Parathyroid adenoma (tissue), 2 donors: ENCODE results near the gene GABRG3.

ENCODE experiments used
- H2AFZ ChIP-seq: fragments of 300-600 bp; sonication (generic); one replicate; pipeline ENCODE4 v1.7.0; 2017; ENCODE audit warnings: antibody characterized with exemption, mild to moderate bottlenecking
- H3K27ac ChIP-seq: fragments of 300-600 bp; sonication (generic); one replicate; pipeline ENCODE4 v1.7.0; 2017
- H3K27me3 ChIP-seq: fragments of 300-600 bp; sonication (generic); one replicate; pipeline ENCODE4 v1.7.0; 2017; ENCODE audit warnings: low read length; ENCODE audit not compliant: control insufficient read depth, insufficient read depth
- H3K36me3 ChIP-seq: fragments of 300-600 bp; sonication (generic); one replicate; pipeline ENCODE4 v1.7.0; 2017; ENCODE audit warnings: low read length; ENCODE audit not compliant: control insufficient read depth, insufficient read depth
- H3K4me1 ChIP-seq: fragments of 300-600 bp; sonication (generic); one replicate; pipeline ENCODE4 v1.7.0; 2017; ENCODE audit warnings: control low read depth
- H3K4me2 ChIP-seq: fragments of 300-600 bp; sonication (generic); one replicate; pipeline ENCODE4 v1.7.0; 2017; ENCODE audit warnings: low read length
- H3K4me3 ChIP-seq: fragments of 300-600 bp; sonication (generic); one replicate; pipeline ENCODE4 v1.7.0; 2017; ENCODE audit warnings: low read depth, low read length
- H3K79me2 ChIP-seq: fragments of 300-600 bp; sonication (generic); one replicate; pipeline ENCODE4 v1.7.0; 2017; ENCODE audit warnings: control low read depth
- H3K9ac ChIP-seq: fragments of 300-600 bp; sonication (generic); one replicate; pipeline ENCODE4 v1.7.0; 2017; ENCODE audit warnings: mild to moderate bottlenecking
- H3K9me3 ChIP-seq: fragments of 300-600 bp; sonication (generic); one replicate; pipeline ENCODE4 v1.7.0; 2017; ENCODE audit warnings: low read length; ENCODE audit not compliant: control insufficient read depth
- CTCF ChIP-seq: fragments of 300-600 bp; sonication (generic); IDR thresholded peaks from one replicate; pipeline ENCODE4 v1.7.0; 2017; ENCODE audit warnings: antibody characterized with exemption, mild to moderate bottlenecking
- donor health status: primary hyperparathyroidism.

The GABRG3 gene

GRCh38 chr15:27457766-27458165 lies 486.8 kb downstream of the GABRG3 start:
- Histone ChIP-seq H3K4me2 (no peak overlapping the region), H3K4me1 (no peaks in the 10 kb centered on the region), H3K27ac (no peak overlapping the region), H2AFZ (no peak overlapping the region), H3K4me3 (no peak overlapping the region), H3K9ac (no peak overlapping the region), H3K27me3 (no peaks in the 10 kb centered on the region), H3K79me2 (no peaks in the 10 kb centered on the region), H3K9me3 (no peaks in the 10 kb centered on the region), H3K36me3 (no peaks in the 10 kb centered on the region)
- TF ChIP-seq CTCF, result no peak

- H3K4me1 ChIP-seq, result no peaks in the 10 kb centered on the region
- H3K9ac ChIP-seq, result no peak overlapping the region
- no peak overlapping the region for H3K27ac ChIP-seq
- no peak overlapping the region for H3K4me3 ChIP-seq
- no peaks in the 10 kb centered on the region for H3K36me3 ChIP-seq
- no peaks in the 10 kb centered on the region for H3K27me3 ChIP-seq
- no peaks in the 10 kb centered on the region for H3K9me3 ChIP-seq
- no peak for TF ChIP-seq CTCF
- no peak overlapping the region for H3K4me2 ChIP-seq
- no peak overlapping the region for H2AFZ ChIP-seq
- H3K79me2 ChIP-seq, result no peaks in the 10 kb centered on the region
Observed at GRCh38 chr15:27458345-27459084, 487.5 kb downstream of the GABRG3 start.

- Histone ChIP-seq H3K4me2 (no peak overlapping the region), H3K27ac (no peak overlapping the region), H3K79me2 (no peaks in the 10 kb centered on the region), H2AFZ (no peak overlapping the region), H3K9ac (no peak overlapping the region), H3K27me3 (no peaks in the 10 kb centered on the region), H3K9me3 (no peaks in the 10 kb centered on the region), H3K36me3 (no peaks in the 10 kb centered on the region), H3K4me3 (no peak overlapping the region), H3K4me1 (no peaks in the 10 kb centered on the region)
- TF ChIP-seq CTCF, result no peak
Observed at GRCh38 chr15:27459836-27460235, 488.9 kb downstream of the GABRG3 start.

- H3K27me3 ChIP-seq, result no peaks in the 10 kb centered on the region
- no peak overlapping the region for H3K4me3 ChIP-seq
- no peaks in the 10 kb centered on the region for H3K36me3 ChIP-seq
- H3K9me3 ChIP-seq, result no peaks in the 10 kb centered on the region
- no peak overlapping the region for H3K9ac ChIP-seq
- H3K79me2 ChIP-seq, result no peaks in the 10 kb centered on the region
- H3K4me1 ChIP-seq, result no peaks in the 10 kb centered on the region
- H3K4me2 ChIP-seq, result no peak overlapping the region
- H2AFZ ChIP-seq, result no peak overlapping the region
- TF ChIP-seq CTCF, result no peak
- no peak overlapping the region for H3K27ac ChIP-seq
Observed at GRCh38 chr15:27461181-27461580, 490.2 kb downstream of the GABRG3 start.

- H2AFZ ChIP-seq, result no peak overlapping the region
- H3K4me2 ChIP-seq, result no peak overlapping the region
- H3K27ac ChIP-seq, result no peak overlapping the region
- H3K9me3 ChIP-seq, result no peaks in the 10 kb centered on the region
- no peaks in the 10 kb centered on the region for H3K4me1 ChIP-seq
- TF ChIP-seq CTCF, result no peak
- no peak overlapping the region for H3K4me3 ChIP-seq
- H3K36me3 ChIP-seq, result no peaks in the 10 kb centered on the region
- H3K27me3 ChIP-seq, result no peaks in the 10 kb centered on the region
- H3K9ac ChIP-seq, result no peak overlapping the region
- H3K79me2 ChIP-seq, result no peaks in the 10 kb centered on the region
Observed at GRCh38 chr15:27463525-27464088, 492.6 kb downstream of the GABRG3 start.
